ENCODE results near the gene PRR30.

DNA sequence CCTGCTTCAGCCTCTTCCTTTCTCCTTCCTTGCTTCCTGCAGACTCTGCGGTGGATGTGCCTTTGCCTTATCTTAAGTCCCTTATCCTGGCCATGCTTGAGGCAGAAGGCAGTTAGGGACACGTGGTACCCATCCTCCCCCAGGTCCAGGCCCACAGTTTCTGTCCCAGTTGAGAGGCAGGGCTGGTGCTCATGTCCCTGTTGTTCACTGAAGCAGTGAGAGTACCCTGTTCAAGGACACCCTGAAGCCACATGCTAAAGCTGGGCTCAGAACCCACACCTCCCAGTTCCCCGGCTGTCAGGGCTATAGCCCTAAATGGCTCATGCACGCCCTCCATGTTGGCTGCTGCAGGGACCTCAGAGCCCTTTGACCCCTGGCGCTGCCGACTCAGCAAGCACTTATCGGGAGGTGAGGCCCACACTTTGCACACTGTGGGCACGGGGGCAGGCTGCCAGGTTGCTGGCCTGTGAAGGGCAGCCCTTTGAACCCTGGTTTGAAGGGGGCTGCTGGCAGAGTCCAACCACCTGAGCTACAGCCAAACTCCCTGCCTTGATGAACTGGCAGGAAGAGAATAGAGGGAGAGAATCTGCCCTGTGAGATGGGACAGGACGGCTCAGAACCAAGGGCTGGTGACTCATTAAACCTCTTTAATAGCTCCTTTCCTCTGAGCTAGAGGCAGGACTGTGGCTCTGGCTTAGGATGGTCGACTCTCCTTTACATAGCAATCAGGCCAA, 46.3 kb downstream of the PRR30 start:
- TF ChIP-seq, protein P1, sequence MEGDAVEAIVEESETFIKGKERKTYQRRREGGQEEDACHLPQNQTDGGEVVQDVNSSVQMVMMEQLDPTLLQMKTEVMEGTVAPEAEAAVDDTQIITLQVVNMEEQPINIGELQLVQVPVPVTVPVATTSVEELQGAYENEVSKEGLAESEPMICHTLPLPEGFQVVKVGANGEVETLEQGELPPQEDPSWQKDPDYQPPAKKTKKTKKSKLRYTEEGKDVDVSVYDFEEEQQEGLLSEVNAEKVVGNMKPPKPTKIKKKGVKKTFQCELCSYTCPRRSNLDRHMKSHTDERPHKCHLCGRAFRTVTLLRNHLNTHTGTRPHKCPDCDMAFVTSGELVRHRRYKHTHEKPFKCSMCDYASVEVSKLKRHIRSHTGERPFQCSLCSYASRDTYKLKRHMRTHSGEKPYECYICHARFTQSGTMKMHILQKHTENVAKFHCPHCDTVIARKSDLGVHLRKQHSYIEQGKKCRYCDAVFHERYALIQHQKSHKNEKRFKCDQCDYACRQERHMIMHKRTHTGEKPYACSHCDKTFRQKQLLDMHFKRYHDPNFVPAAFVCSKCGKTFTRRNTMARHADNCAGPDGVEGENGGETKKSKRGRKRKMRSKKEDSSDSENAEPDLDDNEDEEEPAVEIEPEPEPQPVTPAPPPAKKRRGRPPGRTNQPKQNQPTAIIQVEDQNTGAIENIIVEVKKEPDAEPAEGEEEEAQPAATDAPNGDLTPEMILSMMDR (IDR thresholded peaks at IDR 0.05) = no peak
- TF ChIP-seq POLR2A (IDR thresholded peaks at IDR 0.05) = peak; percentile 49 to 58

Data from Peyer's patch (tissue), 4 donors.